Inflammatory macrophage (primary cell): ENCODE data around the gene EXTL2.
A peak's percentile ranks its signal among the peaks of the same experiment; 100 is the strongest.
"Not testable (repeated sequence)": the region's sequence is repeated elsewhere in the genome, so short reads cannot be mapped to it uniquely, and the experiment has no call there.

Experiments
- DNase-seq, 2 donors: peaks; one replicate each; pipeline ENCODE4 v3.0.0-alpha.2; 2020 to 2022

Gene EXTL2

DNA sequence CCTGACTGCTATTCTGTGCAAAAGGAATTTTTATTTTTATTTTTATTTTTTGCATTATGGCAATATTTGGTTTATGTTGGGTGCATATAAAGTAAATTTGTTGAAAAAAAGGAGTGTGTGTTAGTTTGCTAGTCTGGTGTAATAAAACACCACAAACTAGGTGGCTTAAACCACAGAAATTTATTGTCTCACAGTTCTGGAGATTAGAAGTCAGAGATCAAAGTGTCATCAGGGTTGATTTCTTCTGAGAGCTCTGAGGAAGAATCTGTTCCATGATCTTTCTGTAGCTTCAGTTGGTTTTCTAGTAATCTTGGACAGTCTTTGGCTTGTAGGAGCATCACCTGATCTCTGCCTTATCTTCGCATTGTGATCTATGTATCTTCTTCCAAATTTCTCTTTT lies 7.7 kb upstream of the EXTL2 start:
- no peak for DNase-seq

- DNase-seq, result peak; percentile 40 to 56
Measured at GRCh38 chr1:100896481-100896982, 1.9 kb upstream of the EXTL2 start.

- DNase-seq, result peak; percentile 88 to 92
Measured at GRCh38 chr1:100895540-100896480, 1.2 kb upstream of the EXTL2 start, which contains the start of gene SLC30A7. SLC30A7 (plus strand) TSS chr1:100896090; CDS start chr1:100896263, 173 bp downstream.

- DNase-seq, result no peak
Measured at GRCh38 chr1:100893718-100894117, 924 bp downstream of the EXTL2 start.

GRCh38 chr1:100892554-100892953 lies 2.1 kb downstream of the EXTL2 start:
- DNase-seq, result no peak

DNA sequence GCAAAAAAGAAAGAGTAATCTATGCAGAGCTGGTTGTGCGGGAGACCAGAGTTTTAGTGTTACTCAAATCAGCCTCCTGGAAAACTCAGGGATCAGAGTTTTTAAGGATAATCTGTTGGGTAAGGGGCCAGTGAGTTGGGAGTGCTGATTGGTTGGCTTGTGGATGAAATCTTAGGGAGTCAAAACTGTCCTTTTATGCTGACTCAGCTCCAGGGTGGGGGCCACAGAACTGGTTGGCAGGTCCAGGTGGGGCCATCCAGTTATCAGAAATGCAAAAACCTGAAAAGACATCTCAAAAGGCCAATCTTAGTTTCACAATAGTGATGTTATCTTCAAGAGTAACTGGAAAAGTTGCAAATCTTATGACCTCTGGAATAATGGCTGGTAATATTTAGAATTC lies 3.3 kb downstream of the EXTL2 start:
- DNase-seq, result no peak

DNA sequence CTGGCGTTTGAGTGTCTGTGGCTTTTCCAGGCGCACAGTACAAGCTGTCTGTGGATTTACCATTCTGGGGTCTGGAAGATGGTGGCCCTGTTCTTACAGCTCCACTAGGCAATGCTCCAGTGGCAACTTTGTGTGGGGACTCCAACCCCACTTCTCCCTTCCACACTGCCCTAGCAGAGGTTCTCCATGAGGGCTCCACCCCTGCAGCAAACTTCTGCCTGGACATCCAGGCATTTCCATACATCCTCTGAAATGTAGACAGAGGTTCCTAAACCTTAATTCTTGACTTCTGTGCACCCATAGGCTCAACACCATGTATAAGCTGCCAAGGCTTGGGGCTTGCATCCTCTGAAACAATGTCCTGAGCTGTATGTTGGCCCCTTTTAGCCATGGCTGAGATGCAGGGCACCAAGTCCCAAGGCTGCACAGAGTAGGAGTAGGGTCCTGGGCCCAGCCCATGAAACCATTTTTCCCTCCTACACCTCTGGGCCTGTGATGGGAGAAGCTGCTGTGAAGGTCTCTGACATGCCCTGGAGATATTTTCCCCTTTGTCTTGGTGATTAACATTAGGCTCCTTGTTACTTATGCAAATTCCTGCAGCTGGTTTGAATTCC lies 4.7 kb downstream of the EXTL2 start:
- DNase-seq, result not testable (repeated sequence)

- DNase-seq, result not testable (repeated sequence)
Measured at GRCh38 chr1:100889007-100889406, 5.6 kb downstream of the EXTL2 start.

- DNase-seq, result peak in 1 of 2 donors; percentile 12
Measured at GRCh38 chr1:100883963-100884362, 10.7 kb downstream of the EXTL2 start.

DNA sequence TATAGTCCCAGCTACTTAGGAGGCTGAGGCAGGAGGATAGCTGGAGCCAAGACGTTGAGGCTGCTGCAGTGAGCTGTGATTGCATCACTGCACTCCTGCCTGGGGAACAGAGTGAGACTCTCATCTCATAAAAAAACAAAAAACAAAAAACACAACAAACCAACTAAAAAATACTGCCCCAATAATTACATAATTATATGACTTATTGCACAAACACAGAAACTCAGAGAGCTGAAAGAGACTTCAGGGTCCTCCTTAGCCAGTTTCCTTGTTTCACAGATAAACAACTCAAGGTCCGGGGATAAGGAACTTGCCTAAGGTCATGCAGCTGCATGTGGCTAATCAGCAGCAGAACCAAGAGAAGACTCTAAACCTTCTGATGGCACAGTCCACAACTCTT lies 11.9 kb downstream of the EXTL2 start:
- DNase-seq, result peak; percentile 82 to 88

DNA sequence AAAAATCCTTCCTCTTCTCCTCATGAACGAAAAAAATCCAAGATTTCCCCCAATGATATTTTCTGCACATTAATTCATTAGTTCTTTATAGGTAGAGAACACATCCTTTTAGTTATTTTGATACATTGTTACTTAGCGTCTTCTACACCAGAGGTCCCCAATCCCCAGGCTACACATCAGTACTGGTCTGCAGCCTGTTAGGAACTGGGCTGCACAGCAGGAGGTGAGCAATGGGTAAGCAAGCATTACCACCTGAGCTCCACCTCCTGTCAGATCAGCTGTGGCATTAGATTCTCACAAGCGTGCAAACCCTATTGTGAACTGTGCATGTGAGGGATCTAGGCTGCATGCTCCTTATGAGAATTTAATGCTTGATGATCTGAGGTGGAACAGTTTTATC lies 13.0 kb downstream of the EXTL2 start:
- DNase-seq, result no peak

DNA sequence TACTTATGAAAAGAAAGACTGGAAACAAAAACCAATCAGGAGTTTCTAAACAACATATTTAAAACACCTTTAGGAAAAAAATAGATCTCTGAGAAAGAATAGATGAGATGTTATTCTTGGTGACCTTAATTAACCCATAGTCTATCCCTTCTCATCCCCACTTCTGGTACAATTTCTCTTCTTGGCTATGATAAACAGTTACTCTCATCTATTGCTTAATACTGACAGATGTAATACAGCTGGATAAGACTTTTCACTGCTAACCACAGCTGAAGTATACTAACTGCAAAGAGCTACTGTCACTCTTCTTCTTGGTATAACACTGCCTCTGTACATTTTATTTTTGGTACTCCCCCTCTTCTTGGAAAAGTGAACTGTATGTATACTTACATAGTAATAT lies 15.2 kb downstream of the EXTL2 start:
- DNase-seq, result no peak

DNA sequence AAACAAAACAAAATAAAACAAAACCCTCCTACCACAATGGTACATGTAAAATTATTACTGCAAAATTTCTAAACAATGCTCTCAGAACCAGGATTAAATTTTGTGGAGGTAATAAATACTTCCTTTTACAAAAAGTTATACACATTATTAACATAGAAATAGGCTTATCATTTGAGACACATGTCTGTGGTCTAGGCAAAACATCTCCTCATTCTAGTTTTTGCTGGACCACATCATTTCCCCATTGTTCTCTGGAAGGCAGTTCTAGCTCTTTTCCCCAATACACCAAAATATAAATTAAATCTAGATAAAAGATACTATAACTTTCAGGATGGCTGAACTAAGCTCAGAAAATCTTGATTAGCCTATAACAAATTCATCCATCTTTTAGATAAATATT lies 18.4 kb downstream of the EXTL2 start:
- no peak for DNase-seq

- no peak for DNase-seq
Measured at GRCh38 chr1:100875228-100875627, 19.4 kb downstream of the EXTL2 start.

- no peak for DNase-seq
Measured at GRCh38 chr1:100874433-100874832, 20.2 kb downstream of the EXTL2 start.

DNA sequence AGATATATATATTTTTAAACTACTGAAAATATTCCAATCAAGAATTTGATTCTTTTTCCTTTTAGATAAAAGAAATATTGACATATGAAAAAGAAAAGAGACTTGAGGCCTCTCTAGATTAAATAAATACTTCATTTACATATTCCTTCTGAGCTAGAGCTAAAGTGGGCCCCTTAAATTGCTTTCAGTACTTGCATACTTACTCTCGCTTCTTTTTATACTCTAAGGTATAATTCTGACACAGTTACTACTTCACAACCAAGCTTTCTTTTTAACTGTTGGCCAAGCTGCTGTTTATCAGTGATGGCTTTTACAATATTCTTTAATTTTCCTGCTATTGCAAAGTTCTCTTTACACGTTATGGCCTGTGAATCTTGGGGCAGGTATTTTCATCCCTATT lies 24.6 kb downstream of the EXTL2 start:
- DNase-seq, result no peak

DNA sequence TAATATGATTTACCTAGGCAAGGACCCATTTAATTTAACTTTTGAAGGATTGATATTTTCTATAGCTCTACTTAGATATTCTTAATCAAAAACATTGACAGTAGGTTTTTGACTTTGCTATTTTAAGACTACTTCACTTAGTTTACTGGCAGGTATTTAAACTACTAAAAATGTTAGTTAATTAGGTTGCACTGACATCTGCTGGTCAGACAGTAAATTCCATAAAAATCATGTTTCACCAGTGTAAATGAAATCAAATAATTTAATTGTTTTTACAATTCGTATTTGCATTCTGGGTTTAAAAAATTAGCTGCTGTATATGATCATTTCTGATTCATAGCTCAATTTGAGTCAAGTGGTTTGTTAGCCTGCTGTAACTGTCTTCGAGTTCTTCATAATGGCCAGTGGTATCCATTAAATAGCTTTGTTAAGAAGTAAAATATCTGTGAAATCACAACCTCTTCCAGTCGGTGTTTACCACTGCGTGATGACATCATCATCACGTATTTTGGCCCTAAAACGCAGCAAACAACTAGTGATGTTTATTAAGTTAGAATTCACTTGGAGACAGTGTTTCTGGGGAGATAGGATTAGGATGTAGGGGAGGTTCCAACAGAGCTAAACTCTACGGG lies 26.2 kb downstream of the EXTL2 start:
- peak; percentile 7 to 59 for DNase-seq

DNA sequence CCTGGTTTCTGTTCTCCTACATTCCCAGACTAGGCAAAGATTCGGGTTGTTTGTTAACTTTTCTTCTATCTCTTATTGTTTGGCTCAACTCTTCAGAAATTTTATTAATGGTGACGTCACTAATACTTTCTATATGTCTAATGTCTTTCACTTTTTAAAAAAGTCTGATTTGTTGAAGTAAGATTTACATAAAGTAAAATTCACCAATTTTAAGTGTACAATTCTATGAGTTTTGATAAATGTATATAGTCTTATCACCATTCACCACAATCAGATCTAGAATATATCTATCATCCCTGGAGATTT lies 27.8 kb downstream of the EXTL2 start:
- no peak for DNase-seq

DNA sequence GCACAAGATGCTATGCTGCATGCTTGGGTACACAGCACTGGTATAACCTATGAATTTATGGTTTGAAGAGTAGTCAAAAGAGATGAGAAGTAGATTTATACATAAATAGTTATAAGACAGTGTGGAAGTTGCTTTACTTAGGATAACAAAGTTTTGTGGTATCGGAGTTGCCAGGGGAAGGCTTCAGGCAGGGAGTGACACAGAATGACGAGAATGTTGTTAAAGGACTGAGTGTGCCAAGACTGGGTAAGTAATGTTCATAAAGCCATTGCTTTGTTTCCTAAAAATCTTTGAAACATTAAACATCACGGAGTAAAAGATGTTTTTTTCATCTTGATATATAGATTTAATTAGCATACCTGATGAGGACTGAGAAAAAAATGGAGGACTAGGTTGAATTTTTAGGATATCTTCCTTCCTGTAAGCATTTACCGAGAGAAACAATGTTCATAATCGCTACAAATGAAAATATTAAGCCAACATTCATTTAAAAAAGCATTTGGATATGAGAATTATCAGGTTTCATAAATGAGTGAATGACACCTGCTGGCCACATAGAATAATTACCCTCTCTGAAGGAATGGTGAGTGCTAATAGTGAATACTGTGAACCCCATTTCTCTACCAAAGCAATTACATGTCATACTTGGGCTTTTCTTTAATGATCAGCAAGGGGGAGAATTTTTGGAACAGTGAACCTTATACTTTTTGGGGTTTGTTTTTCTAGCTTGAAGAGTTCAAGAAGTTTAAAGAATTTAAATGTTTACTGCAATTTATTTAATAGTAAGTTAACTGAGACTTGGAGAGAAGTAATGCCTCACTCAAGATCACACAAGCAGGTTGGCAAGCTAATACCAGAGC lies 28.4 kb downstream of the EXTL2 start:
- peak; percentile 19 to 67 for DNase-seq

- DNase-seq, result no peak
Measured at GRCh38 chr1:100862591-100862990, 32.1 kb downstream of the EXTL2 start.

GRCh38 chr1:100861379-100861778 lies 33.3 kb downstream of the EXTL2 start:
- peak; percentile 61 to 82 for DNase-seq

DNA sequence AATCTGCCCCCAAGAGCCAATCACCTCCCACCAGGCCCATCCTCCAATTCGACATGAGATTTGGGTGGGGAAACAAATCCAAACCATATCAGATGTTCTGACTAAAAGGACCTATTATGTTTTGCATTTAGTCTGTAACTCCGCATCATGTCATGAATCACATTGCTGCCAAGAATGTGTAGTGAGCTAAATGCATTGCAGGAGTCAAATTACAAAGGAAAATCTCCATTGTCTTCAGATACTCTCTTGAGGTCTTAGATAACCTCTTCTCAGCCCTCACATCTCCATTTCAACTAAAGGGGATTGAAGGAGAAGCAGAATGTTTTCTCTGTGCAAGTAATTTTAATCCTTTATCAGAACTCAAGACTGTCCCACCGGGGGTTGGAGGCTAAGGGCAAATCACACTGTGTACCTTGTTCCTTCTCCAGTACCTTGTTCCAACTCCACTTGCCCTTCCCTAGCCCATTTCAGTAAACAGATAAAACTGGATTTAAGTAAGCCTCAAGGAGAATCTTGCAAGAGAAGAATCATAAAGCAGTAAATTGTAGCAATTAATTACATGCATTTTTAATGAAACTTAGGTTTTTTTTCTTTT lies 34.1 kb downstream of the EXTL2 start:
- no peak for DNase-seq
